HG03097 (cell line): ENCODE data around the gene SNPH.

Experiments used
- ATAC-seq: cut with Tn5 transposase; IDR thresholded peaks from one replicate; pipeline ENCODE4 v1.9.1; 2021; ENCODE audit not compliant: unreplicated experiment, low FRiP score

The SNPH gene

DNA sequence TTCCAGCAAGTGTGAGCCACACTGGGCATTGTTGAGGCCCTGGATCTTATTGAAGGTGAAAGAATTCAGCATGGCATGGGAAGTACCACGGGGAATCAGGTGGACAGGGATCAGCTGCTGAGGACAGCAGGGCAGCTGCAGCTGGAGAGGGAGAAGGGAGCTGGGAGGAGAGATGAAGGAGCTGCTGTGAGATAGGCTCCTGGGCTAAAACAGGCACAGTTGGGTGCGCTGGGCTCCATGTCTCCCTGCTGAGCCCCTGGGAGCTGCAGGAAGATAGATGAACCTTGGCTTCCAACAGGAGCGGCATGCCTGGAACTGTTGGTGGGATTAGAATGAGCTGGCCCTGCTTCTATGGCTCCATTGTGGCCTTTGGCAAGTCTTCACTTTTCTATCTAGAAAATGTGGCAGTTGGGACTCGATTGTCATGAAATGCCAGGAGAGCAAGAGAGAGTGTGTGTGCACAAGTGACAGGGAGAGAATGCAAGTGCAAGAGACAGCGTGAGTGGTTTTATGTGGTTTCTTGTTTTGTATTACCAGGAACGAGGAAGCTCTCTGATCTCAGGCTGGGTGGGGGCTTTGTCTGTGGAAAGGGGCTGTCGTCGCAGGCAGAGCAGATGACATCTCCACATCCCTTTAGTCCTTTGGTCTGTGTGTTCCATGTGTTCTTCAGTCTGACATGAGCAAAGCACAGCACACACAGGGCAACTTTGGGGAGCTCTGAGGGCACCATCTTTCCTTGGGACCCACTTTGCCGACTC is 20.4 kb downstream of the SNPH start:
- no peak for ATAC-seq

DNA sequence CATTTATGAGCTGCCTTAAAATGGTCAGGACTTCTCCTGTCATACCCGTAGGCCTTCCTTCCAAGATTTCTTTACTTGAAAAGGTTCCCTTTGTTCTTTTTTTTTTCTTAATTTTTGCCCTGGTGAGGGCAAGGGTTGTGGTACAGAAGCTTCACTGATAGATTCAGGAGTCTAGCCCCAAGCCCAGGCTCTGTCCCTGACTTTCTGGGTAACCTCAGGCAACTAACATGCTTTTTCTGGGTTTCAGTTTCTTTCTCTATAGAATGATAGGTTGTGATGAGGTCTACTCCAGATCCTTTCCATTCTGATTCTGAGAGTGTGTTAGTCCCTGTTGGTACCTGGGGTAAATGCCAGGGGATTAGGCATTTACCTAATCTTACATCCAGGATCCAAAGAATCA is 21.2 kb downstream of the SNPH start:
- ATAC-seq: no peak

DNA sequence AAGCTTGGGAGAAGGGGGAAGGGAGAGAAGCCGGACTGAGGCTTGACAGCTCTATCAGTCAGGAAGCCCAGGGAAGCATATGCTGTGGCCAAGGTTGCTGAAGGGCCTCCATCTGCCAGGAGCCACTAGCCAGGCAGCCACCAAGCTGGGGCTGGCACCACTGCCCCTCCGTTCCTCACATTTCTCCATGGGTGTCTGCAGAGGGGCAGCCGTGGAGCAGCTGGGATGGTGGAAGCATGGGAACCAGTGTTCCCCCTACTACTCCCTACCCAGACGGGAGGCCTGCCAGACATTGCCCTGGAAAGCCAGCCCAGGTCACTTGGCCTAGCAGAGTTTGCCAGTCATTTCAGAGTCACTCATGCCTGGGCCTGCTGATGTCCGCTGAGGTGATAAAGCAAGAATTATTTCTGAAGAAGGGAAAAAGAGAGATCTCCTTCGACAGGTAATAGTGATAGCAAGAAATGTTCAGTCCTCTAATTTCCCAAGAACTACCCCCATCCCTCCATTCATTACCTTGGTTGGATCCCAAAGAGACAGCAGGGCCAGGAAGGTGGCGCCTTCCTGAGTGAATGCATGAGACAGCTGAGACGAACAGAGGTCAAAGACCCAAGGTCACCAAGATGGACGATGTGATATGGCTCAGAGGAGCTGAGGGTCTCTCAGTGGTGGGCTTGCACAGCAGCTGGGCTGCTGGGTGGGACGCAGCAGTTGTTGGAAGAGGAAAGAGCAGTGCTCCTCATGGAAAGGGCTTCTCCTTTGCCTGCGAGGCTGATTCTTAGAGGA is 21.9 kb downstream of the SNPH start:
- ATAC-seq: no peak

DNA sequence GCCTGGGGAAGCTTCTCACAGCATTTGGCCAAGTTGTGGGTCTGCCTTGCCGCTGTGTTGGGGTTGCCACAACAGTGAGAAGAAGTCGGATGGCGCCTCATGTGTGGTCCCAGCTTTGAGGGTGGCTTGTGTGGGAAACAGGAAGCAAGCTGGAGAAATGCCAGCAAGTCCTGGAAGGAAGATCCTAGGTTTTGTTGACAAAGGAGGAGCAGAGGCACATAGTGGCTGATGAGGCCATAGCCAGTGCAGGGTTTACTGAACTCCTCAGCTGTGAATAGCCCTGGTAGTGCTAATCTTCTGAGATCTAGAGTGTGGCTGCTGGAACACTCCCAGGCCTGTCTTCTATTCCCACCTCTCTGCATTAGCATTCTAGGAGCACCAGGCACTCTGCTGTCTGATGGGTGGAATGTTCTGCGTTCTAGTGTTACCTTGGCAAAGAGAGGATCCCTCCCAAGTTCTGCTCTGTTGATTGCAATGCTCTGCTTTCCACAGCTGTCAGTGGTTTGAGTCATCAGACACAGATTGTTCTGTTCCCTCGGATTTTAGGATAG is 25.2 kb downstream of the SNPH start:
- ATAC-seq: no peak

DNA sequence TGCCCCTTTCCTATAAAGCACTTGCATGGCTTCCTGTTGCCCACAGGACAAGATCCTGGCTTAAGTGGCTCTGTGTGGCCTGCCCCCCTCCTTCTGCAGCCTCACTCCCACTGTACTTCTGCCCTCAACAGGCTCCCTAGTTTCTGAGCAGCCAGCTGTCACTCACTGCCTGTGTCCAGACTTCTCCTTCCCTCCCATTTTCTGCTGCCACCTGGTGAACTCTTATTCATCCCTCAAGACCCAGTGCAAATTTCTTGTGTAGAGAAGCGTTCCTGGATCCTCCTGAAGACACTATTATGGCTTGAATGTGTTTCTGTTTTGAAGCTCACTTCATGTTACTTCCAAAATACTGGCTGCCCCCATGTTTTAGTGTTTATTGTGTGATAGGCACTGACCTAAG is 26.5 kb downstream of the SNPH start:
- no peak for ATAC-seq

DNA sequence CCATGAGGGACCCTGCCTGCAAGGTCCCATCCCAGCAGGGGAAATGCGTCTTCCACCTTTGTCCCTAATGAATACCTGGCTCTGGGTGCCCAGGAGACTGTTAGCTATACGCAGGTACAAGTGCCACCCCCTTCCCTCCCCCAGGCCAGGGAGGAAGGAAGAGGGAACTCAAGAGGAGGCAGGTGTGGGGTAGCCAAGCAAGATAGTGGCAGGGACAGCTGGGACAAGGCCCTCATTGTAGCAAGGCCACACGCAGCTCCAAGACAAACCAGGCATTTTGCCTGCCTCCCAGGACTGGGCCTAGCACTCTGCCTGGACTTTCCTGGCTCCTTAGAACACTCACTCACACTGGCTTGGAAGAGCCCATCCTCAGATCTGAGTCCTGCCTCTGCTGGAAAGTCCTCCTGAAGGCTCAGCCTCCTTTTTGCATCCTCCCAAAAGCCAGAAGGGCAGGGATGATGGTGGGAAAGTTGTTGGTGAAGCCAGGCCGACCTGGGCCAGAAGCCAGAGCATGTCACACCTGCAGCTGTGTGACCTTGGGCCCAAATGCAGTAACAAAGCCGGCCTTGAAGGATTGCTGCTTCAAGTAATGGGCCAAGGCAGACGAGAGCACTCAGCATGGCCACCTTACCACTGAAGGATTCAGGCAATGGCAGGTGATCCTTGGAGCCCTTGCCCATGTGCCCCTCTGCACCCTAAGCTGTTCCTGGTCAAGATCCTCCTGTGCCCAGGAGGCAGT is 27.7 kb downstream of the SNPH start:
- no peak for ATAC-seq

DNA sequence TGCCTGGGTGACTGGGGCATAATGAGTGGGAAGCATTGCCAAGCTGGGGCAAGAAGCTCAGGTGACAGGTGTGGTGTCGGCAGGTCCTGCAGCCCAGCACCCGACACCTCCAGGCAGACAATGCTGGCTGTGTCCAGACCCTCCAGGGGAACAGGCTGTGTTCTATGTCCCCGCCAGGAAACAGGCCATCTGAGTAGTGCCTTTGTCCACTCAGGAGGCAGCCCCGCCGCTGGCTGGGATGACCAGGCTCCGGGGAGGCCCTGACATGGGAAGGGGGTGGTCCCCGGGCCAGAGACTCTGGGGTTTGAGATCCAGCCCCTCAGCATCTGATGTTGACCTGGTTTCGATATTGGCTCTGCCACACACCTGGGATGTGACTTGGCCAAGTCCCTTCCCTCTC is 28.4 kb downstream of the SNPH start:
- no peak for ATAC-seq

DNA sequence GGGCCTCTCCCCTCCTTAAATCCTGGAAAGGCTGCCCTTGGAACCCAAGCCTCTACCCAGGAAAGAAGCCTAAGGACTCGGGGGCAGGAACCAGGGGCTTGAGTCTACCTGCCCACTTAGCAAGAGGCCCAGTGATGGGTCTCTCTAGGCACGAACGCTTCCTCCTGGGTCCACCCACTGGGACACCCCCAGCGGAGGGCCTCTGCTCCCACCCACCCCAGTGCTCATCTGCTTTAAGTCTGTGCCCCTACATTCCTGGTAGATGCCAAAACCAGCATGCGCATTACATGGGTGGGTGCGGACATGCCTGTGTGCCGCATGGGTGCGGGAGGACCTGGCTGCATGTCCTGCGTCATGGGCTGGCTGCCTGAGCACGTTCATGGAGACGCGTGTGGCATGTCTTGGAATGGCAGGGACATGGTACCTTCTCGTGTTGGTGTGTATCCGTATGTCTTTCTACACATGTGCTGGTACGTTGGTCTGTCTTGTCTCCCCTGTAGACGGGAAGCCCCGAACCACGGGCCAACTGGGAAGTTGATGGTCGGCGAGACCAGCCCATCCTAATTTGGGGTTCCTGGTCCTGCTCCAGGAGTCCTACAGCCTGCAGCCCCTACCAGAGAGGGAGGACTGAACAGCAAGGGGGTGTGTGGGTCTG is 29.3 kb downstream of the SNPH start:
- no peak for ATAC-seq

DNA sequence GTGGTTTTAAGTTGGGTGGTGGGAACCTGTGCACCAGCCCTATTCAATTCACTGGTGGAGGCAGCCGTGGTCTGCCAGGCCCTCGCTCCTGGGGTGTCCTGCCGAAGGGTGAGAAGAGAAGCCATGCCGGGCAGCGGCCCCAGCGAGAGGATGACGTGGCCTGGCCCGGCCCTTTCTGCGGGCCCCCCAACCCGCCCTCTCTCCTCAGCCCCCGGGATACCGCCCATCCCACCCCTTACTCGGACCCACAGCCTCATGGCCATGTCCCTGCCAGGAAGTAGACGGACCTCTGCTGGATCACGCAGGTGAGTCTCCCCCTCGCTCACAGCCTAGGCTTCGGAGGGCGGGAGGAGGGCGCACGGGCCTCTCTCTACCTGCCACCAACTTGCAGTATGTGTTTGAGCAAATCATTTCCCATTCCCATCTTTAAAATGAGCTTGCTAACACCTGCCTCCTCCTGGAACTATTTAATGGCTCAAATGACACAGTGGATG is 30.1 kb downstream of the SNPH start:
- ATAC-seq: no peak

DNA sequence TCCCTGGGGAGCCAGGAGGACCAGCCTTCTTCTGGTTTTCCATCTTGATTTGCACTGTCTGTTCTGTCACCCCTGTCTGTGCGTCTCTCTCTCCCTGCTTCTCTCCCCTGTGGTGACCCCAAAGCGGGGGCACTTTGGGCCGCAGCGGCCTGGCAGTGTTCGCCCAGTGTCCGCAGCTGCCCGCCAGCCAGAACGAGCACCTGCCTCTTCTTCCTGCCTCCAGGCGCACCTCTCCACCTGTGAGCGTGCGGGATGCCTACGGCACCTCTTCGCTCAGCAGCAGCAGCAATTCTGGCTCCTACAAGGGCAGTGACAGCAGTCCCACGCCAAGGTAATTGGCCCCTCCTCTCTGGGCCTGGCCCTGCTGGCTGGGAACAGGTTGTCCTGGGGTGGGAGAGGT is 30.8 kb downstream of the SNPH start:
- ATAC-seq: no peak

DNA sequence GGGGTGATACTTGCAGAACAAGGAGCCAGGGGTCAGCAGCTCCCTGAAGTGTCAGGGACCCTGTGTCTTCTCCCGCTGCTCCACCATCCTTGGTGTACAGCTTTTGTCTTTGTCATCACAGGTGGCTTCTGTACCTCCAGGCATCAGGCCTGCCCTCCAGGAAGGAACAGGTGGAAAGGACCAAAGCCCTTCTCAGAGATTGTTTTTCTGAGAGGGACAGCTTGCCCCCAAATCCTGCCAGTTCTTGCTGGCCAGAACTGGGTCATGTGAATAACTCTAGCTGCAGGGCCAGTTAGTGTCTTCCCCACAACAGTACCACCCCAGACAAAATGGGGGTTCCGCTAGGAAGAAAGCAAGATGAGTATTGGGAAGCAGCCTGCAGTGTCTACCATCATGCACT is 31.4 kb downstream of the SNPH start:
- ATAC-seq: no peak

DNA sequence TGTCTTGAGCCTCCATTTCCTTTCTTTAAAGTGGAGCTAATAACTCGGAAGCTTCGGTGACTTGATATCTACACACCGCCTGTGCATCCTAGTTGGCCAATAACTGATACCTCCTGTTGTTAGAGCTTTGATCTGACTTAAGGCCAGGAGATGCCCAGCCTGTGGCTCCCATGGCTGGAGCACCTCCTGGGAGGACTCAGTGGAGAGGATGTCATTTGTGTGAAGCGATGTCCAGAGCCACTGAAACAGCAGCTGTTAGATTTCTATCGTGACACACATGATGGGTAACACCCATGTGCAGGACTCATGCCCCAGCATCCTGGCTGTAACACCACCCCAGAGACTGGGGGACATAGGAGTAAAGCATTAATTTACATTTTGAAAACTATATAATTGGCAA is 32.1 kb downstream of the SNPH start:
- no peak for ATAC-seq

DNA sequence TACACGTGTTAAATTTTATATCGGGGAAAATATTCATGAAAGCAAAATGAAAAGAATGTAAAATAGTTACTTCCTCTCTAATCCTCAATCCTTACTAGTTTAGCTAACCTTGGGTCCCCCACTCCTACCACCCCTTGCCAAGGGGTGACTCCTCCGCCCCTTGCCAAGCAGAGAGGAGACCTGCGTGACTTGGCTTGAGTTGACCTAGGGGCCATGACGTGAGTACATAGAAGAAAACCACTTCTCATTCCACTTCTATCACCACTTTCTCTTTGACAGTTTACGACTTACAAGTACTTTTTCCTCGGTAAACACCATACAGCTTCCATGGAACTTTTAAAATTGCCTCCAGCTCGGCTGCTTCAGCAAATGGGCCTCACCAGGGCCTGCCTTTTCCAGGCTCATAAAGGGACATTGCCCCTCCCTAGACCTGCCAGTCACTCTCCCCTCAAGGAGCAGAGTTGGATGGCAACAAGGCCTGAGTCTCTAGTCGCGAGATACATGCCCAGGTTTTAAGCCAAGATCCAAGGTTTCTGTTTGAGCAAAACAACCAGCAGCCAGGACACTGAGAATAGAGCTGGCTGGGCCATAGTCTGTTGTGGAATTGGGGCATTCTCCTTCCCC is 32.9 kb downstream of the SNPH start:
- no peak for ATAC-seq

DNA sequence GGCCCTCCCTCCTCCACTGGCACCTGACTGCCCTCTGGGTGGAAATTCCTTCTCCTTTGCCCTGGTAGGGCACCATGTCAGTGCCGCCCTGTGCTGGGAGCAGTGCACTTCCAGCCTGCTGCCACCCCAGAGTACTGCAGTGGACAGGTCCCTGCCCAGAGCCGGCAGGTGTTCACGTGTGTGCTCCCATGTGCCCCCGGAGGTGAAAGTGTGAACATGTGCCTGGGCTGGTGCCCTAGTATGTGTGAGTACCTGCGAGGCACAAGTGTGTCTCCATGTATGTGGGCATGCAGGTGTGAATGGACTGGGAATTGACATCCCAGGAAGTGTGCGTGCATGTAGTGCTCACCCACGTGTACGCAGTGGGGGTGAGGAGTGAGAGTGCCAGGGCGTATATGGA is 33.4 kb downstream of the SNPH start:
- ATAC-seq: no peak

DNA sequence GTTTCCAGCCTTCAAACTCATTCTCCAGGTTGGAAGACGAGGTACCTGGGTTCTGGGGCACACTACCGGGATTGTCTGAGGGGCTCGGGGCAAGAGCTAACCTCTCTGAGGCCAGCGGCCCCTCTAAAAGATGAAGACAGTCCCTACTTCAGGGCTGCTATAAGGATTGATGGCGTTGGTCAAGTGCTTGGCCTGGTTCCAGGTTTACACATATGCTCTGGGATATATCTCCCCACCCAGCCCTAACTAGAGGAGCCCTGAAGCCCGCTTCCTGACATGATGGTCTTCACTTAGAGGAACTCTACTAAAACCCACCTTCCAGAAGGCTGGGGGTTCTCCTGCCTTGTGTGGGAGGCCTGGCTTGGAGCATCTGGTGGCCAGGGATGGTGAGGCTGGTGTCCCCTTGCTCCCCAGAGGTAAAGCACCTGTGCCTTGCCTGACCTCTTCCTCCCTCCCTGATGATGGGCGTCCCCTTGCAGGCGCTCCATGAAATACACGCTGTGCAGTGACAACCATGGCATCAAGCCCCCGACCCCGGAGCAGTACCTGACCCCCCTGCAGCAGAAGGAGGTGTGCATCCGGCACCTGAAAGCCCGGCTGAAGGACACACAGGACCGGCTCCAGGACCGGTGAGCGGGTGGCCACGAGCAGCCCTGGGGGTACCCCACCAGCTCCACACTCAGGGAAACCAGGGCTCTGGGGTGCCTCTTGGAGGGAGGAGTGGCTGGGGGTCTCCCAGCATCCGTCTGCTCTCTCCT is 34.2 kb downstream of the SNPH start:
- no peak for ATAC-seq

DNA sequence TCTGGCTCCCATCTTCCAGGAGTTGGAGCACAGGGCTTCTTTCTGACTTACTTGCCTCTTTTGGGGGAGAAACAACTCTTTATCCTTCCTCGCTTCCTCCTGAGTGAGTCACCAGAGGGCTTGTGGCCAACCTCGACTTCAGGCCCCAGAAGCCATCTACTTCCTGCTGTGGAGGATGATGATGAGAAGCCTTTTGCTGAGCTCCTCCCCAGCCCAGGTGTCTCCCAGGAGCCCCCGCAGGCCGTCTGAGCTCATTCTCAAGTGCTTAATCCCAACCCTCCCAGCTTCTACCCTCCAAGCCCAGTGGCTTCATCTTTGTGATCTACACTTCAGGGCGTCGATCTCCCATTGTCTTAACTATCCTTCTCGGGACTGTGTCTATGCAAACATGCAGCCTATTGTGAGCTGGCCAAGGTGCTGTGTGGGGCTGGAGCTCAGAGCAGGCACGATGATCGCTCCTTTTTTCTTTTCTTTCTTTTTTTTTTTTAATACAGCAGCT is 35.0 kb downstream of the SNPH start:
- ATAC-seq: no peak

DNA sequence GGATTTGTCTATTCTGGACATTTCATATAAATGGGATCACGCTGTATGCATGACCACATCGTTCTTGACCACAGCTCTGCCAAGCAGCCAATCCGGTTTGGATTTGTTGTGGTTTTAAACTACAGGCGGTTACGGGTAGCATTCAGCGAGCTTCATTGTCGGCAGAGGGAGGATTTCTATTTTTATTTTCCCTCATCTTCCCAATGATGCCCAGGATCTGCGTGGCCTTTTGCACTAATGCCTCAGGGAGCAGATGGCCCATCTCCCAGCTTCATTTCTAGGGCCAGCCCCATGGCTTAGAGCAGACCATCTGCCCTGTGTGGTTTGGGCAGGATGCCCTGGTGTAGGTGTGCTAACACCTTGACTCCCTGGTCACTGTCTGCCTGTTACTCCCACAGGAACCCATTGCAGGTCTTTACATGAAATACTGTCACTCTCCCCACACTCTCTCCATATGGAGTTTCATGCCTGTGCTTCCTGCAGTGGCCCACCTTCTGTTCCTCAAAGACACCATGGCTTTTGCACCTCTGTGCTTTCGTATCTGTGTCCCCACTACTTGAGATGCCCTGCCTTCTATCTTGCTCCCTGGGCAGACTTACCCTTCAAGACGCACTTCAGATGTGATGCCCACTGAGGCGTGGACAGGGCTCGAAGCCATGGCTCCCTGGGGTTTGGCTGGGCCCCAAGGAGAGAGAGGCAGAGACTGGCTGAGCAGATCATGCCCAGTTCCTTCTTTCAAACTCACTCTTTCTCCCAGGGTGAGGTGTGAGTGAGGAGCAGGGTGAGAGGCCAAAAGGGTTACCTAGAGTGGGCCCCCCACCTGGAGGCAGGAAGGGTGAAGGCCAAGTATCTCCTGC is 36.8 kb downstream of the SNPH start:
- no peak for ATAC-seq
